ENCODE results near the gene BCLAF1.

- TF ChIP-seq POLR2A (IDR thresholded peaks at IDR 0.05) (no peak), CTCF (IDR thresholded peaks at IDR 0.05) (no peak)
These were observed 19.5 kb upstream of the BCLAF1 start for GRCh38 chr6:136309171-136309570.

Measured in breast epithelium (tissue), 3 donors.